GM21576 (cell line): ENCODE measurements around the gene ALOXE3.
A peak's percentile ranks its signal among the peaks of the same experiment; 100 is the strongest.
"Not testable (repeated sequence)": the region's sequence is repeated elsewhere in the genome, so short reads cannot be mapped to it uniquely, and the experiment has no call there.

Experiments
- ATAC-seq: cut with Tn5 transposase; IDR thresholded peaks from one replicate; pipeline ENCODE4 v1.9.1; 2021; ENCODE audit warnings: mild to moderate bottlenecking, moderate library complexity; ENCODE audit not compliant: unreplicated experiment

Gene ALOXE3

DNA sequence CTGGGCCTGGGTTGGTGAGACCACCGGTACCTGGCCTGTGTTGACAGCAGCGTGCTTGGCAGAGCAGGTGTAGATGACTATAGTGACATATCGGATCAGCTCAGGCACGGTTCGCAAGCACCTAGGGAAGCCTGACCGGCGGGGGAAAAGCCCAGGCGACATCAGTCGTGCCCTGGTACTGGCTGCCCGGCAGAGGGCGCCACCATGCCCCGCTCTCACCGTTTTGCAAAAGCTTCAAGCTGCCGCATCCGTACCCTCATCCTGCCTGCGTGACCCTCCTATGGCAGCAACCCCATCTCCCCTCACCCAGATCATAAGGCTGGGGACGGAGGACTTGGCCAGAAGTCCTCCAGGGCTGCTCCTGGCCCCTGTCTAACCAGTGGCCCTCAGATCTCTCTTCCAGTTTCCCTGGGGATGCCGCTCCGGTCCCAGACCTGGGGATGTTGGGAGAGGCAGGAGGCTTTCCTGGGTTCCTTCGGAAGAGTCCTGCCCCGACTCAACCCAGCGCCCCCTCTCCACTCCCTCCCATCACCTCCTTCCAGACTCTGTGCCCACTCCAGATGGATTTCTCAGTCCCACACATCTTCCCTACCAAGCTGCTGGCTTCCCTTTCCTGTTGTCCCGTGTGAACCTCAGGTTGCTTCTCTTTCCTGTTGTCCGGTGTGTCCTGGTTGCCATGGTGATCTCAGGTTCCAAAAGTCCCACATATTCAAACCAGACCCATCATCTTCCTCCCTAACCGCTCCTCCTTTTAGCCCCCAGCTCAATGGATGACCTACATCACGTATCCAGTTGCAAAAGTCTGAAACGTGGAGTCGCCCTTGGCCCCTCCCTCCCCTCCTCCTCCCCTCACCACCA is 44.5 kb downstream of the ALOXE3 start:
- peak; percentile 60 for ATAC-seq

DNA sequence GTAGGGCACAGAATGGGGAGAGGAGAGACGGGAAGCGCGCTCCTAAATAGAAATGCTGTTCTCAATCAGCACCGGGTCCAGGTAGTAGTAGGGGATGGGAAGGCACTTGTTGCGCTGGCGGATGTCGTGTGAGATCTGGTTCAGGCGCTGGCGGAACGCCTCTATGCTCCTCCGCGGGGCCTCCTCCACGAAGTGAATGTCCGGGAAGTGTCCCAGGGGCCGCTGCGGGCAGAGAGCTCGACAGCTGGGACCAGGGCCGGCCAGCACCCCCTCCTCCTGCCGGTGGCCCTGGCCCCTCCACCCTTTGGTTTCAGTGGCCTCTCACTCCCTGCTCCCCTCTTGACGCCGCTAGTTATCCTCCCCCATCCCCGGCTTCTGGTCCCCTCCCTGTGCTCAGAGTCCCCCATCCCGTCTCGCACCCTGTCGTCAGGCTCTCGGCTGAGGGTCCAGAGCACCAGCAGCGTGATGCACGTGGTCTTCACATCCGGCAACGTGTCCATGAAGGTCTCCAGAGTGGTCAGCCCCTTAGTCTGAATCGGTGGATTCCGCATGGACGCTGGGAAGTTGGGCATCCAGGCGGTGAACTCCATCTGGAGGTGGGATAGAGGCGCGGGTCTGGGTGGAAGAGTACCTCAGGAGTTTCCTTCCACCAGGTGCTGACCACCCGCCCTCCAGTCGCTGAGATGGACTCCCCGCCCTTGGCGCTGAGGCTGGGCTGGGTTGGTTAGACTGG is 45.4 kb downstream of the ALOXE3 start:
- no peak for ATAC-seq

DNA sequence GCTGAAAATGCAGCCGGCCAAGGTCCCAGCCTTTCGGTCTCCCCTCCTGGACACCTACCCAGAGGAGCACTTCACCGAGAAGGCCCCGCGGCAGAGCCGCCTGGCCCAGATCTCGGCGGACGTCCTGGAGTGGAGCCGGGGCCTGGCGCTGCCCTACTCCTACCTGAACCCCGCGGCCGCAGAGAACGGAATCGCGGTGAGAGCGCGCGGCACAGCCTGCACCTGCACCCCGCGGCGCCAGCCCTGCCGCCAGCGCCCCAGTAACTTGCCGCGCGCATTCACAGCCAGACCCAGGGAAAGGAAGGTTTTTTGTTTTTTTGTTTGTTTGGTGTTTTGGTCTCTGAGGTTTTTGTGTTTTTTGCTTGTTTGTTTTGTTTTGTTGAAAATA is 46.0 kb downstream of the ALOXE3 start:
- no peak for ATAC-seq

DNA sequence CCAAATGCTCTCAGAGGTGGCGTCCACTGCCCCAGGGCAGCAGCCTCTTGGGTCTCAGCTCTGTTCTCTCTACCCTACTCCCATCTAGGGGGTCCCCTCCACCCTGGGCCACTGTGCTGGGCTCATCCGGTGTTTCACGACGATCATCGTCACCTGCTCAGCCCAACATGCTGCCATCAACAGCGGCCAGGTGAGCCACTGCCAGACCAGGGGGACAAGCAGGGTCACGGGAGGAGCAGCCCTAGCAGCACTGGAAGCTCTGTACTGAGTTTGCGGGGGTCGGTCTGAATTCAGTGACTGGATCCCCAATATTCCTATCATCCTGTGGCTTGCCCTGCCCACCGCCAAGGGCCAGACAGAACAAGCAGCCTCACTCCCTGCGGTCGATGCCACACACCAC is 46.8 kb downstream of the ALOXE3 start:
- no peak for ATAC-seq

DNA sequence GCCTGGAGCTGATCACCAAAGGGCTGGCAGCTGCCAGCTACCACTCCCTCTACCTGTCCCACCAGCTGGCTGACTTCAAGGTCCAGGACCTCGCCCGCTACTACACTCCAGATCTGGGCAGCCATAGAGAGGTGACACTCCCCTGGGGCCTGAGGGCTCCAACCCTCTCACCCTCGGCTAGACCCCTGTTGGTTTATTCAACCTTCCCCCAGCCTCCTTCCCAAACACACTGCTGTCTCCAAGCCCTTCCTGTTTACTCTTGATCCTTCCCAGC is 48.8 kb downstream of the ALOXE3 start:
- ATAC-seq = no peak

DNA sequence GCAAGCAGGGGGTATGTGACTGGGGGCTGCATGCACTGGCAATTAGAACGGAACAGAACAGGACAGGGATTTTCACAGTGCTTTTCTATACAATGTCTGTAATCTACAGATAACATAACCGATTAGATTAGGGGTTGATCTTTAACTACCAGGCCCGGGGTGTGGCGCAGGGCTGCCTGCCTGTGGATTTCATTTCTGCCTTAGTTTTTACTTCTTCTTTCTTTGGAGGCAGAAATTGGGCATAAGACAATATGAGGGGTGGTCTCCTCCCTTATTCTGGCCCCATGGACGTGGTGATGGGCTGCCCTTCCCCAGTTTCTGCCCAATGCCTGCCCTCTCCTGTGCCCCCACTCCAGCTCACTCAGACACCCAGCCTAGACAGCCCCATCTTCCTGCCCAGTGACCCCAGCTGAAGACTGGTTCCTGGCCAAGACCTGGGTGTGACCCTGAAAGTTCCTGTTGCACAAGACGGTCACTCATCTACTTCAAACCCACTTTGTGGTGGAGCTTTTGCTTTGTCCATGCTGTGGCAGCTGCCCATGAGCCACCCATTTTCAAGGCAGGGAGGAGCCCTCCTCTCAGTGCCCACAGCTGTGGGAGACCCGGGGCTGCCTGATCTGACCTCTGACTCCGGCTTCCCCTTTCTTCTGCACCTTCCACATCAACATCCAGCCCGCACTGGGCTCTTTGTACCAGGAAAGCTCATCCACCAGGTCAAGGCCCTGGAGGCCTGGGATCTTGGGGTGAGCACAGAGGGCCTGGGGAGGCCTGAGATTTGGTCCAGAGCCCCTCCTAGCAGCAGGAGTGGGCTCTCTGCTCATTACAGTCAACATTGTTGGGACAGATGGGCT is 49.4 kb downstream of the ALOXE3 start:
- no peak for ATAC-seq

DNA sequence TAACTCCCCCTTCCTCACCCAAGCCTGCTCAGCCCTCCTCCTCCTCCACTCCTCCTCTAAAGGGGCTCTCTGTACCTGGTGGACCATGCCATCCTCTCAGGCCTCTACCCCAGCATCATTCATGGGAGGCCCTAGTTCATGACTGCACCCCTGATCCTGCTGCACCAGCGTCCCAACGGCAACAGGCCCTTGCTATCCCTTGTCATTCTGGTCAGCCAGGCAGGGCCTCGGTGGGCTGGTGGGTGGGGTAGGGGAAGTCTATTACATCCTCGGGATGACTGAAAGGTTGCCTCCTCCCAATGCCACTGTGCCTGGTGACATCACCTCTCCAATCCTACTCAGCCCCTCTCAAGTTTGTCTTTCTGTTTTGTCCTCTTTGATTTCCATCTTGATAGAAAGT is 50.5 kb downstream of the ALOXE3 start:
- no peak for ATAC-seq

DNA sequence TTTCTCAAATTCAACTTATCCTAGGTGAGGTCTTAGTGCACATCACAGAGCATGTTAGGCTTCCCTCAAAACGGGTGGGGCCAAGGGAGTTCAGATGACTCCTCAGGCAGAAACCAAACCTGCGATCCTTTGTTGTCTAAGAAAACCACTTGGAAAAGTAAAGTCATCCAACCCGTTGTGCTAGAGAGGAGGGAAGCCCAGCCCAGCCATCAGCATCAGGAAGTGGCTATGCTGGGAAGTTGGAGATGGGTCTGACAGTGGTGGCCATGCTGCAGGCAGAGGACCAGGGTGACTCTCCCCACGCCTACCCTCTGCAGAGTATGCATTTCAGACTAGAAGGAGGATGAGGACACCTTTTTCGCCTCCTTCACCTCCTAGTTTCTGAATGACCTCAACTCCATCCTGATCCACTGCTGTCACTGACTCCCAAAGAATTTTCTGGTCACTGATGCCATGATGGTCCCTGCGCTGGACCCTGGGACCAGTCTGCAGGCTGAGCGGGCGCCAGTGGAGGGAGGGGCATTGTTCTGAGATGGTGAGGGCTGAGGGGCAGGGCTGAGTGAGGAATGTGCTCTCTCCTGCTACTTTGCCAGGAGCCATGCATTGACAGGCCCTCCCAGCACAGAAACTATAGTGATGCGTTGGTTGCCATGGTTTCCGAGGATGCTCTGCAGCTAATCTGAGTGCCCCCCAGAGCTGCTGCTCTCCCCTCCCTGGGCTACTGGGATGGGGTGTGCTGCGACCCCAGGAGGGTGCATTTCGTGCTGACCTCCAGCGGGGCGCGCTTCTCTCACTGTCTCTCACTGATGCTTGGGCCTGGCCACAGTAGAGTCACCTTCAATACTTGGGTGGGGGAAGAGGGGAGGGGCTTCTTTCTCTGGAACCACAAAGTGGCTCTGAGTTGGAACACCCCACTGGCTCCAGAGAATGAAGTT is 51.2 kb downstream of the ALOXE3 start:
- ATAC-seq = no peak

DNA sequence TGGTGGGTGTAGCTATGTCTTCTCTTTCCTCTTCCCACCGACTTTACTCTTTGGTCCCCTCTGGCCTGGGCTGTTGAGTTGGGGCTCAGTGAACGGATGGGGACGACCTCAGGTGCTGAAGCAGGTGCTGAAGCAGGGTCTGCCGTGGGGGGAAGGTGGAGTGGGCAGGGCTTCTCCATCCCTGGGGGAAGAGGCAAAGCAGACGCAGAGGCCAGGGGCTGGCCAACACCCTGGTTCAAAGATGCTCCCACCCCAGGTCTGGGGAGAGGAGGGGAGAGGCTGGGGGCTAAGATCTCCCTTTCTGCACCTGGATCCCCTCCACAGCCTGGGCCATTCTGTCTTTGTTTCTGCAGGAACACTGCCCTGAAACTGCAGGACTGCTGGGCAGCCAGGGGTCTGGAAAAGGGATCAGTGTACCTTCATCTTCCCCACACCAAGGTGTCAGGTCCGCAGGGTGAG is 53.7 kb downstream of the ALOXE3 start:
- ATAC-seq = no peak

DNA sequence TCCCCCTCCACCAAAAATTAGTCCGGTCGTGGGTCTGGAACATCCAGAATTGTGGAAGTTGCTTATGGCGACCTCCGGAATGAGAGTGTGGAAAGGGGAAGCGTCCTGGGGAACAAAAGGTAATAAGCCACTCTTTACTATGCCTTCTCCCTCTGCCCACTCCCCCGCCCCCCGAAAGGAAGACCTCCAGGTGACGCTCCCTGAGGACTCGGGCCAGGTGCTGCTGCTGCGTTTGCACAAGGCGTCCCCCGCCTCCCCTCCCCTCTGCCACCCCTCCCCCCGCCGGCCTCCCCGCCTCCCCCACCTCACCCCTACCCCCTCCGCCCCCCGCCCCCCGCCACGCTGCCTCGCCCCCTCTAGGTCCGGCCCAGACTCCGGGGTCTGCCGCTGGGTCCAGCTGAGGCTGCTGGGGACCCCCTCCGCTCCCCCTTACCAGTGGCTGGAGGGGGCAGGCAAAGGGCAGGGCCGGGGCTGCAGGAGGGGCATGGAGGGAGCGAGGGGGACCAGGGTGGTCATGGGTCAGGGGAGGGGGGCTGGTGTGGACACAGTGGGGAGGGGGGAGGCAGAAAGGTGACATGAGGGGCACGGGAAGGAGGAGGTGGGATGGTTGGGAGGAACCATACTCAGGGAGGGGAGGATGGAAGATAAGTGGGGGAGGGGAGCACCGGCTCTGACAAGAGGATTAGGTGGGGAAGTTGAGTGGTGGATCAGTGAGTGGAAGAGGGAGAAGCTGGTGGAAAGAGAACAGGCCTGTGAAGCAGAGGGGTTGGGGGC is 54.4 kb downstream of the ALOXE3 start:
- no peak for ATAC-seq

DNA sequence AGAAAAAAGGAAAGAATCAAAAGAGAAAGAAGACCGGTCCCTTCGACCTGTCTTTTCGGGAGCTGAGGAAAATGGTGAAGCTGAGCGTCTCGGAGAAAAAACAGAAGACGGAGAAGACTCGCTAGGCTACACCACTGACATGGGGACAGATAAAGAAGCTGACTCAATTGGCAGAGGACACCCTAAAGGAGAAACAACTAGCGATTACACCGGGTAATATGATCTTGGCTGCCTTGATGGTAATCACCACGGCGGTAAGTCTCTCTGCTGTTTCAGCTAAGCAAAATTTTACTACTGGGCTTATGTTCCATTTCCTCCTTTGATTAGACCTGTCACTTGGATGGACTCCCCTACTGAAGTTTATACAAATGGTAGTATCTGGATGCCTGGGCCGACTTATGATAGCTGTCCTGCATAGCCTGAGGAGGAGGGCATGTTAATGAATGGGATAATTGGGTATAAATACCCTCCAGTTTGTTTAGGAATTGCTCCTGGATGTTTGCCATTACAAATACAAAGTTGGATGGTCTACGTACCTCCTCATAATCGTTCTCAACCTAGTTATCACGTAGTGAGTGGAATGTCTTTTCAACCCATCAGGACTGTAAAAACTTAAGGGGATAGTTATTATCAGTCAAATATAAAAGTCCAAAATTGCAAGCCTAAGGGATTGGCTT is 55.4 kb downstream of the ALOXE3 start:
- ATAC-seq = no peak

DNA sequence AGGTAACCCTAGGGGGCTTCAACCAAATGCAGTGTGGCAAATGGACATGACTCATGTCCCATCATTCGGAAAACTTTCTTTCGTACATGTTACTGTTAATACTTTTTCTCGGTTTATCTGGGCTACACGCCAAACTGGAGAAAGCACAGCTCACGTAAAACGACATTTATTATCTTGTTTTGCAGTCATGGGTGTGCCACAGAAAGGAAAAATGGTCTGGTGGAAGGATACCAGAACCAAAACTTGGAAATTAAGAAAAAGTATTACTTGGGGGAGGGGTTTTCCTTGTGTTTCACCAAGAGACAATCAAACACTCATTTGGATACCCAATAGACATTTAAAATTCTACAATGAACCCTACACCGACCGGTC is 55.9 kb downstream of the ALOXE3 start:
- no peak for ATAC-seq

DNA sequence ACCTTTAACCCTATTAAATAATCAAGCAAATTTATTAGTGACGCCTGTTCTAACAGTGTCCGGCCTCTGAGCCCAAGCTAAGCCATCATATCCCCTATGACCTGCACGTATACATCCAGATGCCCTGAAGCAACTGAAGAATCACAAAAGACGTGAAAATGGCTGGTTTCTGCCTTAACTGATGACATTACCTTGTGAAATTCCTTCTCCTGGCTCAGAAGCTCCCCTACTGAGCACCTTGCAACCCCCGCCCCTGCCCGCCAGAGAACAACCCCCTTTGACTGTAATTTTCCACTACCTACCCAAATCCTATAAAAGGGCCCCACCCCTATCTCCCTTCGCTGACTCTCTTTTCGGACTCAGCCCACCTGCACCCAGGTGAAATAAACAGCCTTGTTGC is 56.5 kb downstream of the ALOXE3 start:
- not testable (repeated sequence) for ATAC-seq

DNA sequence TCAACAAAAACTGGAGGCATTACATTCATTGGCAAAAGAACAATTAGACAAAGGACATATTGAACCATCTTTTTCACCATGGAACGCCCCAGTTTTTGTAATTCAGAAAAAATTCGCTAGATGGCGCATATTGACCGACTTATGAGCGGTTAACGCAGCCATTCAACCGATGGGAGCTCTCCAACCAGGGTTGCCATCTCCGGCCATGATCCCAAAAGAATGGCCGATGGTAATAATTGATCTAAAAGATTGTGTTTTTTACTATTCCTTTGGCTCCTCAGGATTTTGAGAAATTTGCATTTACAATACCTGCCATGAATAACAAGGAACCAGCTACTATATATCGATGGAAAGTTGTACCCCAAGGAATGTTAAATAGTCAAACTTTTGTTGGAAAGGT is 58.0 kb downstream of the ALOXE3 start:
- no peak for ATAC-seq

DNA sequence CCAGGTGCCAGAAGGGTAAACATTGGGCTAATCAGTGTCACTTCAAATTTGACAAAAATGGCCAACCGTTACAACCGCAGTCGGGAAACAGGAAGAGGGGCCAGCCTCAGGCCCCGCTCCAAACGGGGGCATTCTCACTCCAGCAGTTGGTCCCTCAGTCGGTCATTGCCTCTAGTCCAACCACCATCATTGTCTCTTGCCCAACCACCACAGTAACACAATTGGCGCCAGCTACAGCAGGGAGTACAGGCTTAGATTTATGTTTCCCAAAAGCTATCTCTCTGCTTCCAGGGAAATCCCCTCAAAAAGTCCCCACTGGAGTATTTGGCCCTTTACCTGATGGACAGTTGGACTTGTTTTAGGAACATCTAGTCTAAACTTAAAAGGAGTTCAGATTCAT is 59.2 kb downstream of the ALOXE3 start:
- no peak for ATAC-seq

DNA sequence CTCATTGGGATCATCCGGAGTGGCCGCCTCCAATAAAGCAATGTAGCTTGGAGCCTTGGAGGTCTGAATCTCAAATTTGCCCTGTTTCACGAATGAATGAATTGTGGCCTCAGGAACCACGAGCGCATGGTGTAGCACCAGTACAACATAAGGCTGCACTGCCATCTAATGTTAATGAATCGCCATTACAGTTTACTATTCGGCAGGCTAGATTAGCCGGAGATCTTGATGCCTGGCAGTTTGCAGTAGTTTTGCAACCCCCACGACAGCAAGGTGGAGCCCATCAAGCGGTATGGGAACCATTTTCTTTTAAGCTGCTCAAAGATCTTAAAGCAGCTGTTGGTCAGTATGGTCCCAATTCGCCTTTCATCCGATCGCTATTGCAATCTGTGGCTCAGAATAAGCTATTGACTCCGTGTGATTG is 60.6 kb downstream of the ALOXE3 start:
- no peak for ATAC-seq

DNA sequence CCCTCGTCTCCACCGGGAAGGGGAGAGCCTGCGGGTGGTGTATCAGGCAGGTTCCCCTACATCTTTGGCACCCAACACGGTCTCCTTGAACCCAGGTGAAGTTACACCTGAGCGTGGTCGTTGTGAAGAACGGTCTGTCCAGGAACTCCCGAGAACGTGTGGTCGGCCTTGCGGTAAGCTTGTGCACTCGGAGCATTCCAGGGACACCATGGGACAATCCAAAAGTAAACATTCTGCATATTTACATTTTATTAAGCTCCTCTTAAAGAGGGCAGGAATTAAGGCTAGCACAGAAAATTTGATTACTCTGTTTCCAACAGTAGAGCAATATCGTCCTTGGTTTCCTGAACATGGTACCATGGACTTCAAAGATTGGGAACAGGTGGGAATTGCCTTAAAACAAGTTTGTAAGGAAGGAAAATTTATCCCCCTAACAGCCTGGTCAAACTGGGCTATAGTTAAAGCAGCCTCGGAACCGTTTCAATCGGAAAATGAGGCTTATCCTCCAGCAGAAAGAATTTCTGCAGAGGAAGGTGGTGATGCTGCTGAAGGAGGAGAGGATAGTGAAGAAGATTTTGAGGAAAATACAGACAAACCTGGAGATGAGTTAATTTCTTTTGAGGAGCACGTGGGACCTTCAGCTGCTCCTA is 61.2 kb downstream of the ALOXE3 start:
- ATAC-seq = no peak

DNA sequence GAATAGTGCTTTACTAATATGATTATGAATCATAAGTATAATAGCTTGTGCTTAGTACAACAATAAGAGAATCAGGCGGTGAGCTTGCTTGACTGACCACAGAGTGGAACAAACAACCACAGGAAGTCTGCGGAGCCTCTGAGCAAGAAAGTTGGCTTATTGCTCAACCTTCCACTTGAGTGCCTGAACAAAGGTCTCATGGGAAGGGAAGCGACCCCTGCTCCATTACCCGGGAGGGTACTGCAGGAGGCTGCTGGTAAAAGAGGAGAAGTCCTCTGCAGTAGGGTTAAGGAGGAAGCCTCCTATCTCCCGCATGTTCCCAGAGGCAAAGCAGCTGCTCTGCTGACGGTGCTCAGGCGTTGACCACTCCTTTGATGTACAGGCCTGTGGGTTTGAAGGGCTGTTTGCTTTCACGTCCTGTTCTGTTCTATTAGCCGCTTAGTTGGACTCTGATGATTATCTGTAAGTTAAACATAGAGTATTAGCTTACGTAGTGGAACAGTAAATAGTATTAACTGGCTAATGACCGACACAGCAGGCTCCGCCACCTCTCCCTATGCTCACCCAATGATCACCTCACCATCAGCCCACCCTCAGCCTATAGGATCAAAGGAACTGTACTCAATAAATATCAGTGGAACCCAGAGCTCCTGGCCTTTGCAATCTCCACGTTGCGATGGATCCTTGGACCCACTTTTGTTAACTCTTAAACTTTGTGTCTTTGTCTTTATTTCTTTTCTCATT is 61.9 kb downstream of the ALOXE3 start:
- no peak for ATAC-seq
